Medulla oblongata (tissue), 1 donor: ENCODE results near the gene UBE2D2.
"Not testable (repeated sequence)": the region's sequence is repeated elsewhere in the genome, so short reads cannot be mapped to it uniquely, and the experiment has no call there.

Experiments used
- DNase-seq: peaks from one replicate; pipeline ENCODE4 v3.0.0-alpha.2; 2015; ENCODE audit errors: extremely low spot score

The UBE2D2 gene

DNA sequence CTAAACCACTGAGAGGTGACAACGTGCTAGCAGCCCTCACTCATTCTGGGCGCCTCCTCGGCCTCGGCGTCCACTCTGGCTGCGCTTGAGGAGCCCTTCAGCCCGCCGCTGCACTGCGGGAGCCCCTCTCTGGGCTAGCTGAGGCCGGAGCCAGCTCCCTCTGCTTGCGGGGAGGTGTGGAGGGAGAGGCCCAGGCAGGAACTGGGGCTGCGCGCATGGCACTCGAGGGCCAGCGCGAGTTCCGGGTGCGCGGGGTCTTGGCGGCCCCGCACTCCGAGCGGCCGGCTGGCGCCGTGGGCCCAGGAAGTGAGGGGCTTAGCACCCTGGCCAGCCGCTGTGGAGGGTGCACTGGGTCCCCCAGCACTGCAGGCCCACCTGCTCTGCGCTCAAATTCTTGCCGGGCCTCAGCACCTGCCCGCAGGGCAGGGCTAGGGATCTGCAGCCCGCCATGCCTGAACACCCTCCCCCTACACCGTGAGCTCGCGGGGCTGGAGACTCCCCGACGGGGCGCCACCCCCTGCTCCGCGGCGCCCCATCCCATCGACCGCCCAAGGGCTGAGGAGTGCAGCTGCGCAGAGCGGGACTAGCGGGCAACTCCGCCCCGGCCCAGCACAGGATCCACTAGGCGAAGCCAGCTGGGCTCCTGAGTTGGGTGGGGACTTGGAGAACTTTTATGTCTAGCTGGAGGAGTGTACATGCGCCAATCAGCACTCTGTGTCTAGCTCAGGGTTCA is 11.8 kb upstream of the UBE2D2 start:
- no peak for DNase-seq

GRCh38 chr5:139550051-139550872 is 10.9 kb upstream of the UBE2D2 start:
- not testable (repeated sequence) for DNase-seq

GRCh38 chr5:139551191-139551889 is 9.8 kb upstream of the UBE2D2 start:
- DNase-seq: no peak

GRCh38 chr5:139552893-139553575 is 8.1 kb upstream of the UBE2D2 start:
- DNase-seq: no peak

GRCh38 chr5:139554264-139554663 is 6.9 kb upstream of the UBE2D2 start:
- DNase-seq: no peak

DNA sequence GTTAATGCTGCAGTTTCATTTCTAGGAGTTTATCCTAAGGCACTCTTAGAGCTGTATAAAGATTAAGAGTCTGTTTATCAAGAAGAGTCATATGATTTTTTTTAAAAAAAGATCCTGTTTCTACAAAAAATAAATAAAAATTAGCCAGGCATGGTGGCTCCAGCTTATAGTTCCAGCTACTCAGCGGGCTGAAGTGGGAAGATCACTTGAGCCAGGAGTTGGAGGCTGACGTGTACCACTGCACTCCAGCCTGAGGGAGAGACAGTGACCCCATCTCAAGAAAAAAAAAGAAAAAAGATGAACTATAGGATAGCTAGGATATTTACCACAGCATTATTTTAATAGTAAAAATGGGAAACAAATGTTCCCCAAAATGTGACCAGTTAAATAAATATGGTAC is 3.3 kb upstream of the UBE2D2 start:
- no peak for DNase-seq

DNA sequence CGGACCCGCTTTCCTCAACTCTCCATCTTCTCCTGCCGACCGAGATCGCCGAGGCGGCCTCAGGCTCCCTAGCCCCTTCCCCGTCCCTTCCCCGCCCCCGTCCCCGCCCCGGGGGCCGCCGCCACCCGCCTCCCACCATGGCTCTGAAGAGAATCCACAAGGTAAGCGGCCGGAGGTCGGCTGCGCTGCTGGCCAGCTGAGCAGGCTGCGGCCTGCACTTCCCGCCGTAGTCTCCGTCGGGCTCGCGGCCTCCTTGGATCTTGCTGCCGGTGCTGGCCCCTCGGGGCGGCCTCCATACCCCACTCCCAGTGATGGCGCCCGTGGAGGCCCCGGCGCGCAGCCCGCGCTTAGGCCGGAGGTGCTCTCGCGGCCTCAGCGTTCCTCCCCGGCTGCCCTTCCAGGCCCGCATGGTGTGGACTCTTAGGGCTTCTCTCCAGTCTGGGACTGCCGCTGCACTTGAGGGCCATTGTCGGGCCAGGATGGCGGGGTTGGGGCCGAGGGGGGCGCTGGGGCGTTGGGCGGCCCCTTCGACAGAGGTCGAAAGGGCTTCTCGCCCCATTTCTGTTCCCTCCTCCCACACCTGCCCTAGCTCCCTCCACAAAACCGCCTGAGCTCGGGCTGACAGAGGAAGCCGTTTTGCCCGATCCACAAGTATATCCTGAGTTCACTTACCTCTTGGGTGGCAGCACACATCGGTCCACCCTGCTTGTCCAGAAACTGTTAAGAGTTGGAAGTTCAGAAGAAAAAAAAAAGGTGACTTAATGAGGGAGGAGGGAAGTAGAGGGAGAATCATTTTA is 714 bp downstream of the UBE2D2 start:
- peak; percentile 39 for DNase-seq

DNA sequence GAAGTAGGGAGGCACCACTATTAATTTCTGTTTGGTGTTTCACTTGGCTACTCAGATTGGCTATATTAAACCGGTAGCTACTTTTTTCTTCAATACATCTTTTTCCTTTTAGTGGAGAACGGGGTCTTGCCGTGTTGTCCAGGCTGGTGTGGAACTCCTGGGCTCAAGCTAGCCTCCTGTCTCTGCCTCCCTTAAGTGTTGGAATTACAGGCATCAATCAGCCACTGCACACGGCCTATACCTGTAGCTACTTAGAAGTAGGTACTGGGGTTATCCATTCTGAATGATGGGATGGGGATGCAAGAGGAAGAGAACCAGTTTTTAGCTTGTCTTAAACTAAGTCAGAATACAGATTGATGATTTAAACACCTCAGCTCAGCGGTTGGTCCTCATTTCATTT is 1.7 kb downstream of the UBE2D2 start:
- DNase-seq: no peak

GRCh38 chr5:139565411-139566305 is 4.5 kb downstream of the UBE2D2 start:
- peak; percentile 40 for DNase-seq

GRCh38 chr5:139566611-139567010 is 5.5 kb downstream of the UBE2D2 start:
- DNase-seq: no peak

GRCh38 chr5:139569270-139569955 is 8.3 kb downstream of the UBE2D2 start:
- DNase-seq: no peak

DNA sequence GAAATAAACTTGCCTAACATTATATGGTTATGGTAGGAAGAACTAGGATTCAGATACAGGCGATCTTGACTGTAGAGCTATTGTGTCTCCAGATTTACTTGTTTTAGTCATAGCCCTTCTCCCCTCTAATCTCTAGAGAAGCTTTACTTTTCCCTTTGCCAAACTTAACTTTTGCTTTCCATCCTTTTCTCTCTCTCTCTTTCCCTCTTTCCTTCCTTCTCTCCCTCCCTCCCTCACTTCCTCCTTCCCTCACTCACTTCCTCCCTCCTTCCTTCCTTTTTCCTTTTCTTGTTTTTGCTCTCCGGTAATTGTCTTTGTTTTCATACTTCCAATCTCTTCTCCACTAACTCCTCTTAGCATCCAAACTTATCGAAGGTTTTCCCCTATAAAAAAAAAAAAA is 10.4 kb downstream of the UBE2D2 start:
- DNase-seq: no peak

GRCh38 chr5:139571966-139572365 is 10.8 kb downstream of the UBE2D2 start:
- no peak for DNase-seq

DNA sequence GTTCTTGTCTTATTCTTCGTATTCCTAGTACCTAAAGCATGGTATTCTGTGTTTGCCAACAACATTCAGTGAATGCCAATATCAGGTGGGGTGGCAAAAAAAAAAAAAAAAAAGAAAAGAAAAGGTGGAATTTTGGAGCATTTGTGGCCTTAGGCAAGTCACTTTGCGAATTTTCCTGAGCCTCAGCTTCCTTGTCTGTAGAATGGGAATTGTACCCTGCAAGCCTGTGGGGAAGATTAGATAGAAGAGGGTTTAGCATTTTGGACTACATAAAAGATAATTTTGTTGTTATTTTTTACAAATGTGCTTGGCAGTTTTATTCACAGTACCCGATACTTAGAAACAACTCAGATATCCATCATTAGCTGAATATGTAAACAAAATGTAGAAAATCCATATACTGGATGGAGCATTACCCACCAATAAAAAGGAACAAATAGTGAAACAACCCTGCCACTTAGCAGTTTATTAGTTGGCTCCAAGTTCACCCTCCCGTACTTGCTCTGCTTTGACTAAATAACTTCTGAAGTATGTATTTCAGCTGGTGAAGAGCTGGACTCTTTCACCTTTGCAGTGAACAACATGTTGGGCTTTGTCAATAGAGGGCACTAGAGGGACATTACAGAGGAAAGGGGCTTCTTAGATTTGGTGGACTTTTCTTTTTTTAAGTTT is 13.6 kb downstream of the UBE2D2 start:
- DNase-seq: peak; percentile 48

DNA sequence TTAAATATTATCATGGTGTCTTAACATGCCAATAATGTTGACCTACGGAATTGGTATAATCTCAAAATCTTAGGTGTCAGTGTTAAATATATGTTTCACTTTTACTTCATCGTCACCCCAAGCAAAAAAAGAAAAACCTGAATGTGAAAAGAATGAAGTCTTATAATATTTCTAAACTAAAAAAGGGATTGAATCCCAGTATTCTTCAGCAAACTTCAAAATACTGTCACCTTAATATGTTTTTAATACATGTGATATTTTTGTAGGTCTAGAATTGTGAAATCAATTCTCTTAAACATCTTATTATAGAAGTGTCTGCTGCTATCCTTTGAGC is 14.1 kb downstream of the UBE2D2 start:
- DNase-seq: no peak

DNA sequence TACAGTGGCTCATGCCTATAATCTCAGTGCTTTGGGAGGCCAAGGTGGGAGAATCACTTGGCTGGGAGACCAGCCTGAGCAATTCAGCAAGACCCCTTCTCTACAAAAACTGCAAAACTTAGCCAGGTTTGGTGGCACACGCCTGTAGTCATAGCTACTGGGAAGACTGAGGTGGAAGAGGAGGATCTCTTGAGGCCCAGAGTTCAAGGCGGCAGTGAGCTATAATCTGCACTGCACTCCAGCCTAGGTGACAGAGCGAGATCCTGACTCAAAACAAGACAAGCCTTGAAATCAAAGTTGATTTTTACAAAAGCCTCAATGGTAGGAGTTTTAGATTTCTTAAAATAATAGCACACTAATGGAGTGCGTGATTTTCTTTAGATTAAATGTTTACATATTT is 14.6 kb downstream of the UBE2D2 start:
- DNase-seq: no peak

- no peak for DNase-seq
These were observed 16.7 kb downstream of the UBE2D2 start for GRCh38 chr5:139577689-139578290.

DNA sequence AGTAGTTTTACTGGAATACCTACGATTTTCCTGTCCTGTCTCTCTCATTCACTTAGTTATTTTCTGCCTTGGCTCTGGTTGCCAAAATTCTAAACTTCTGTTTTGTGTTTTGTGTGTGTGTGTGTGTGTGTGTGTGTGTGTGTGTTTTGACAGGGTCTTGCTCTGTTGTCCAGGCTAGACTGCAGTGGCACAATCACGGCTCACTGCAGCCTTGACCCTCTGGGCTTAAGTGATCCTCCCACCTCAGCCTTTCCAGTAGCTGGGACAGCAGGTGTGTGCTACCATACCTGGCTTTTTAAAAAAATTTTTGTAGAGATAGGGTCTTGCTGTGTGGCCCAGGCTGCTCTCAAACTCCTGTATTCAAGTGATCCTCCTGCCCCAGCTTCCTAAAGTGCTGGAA is 17.2 kb downstream of the UBE2D2 start:
- no peak for DNase-seq

GRCh38 chr5:139582181-139582580 is 21.0 kb downstream of the UBE2D2 start:
- not testable (repeated sequence) for DNase-seq
